ENCODE measurements around the gene CRIP2. TPM values are rescaled to one million over a fixed set of nuclear protein-coding genes. Genes with fewer than 3 reads are reported as not detected.

Gene CRIP2
- total RNA-seq (2012; rRNA removed): 18.1 and 20.3 TPM in 2 replicates
- 123 and 149 TPM in 2 replicates for polyA plus RNA-seq (2012; rRNA removed)
- 196 and 200 TPM in 2 replicates for polyA plus RNA-seq (2012; cell fraction: cytosol; rRNA removed)
- 61.5 and 154 TPM in 2 replicates for polyA plus RNA-seq (2012; cell fraction: nucleus; rRNA removed; ENCODE audit: low replicate concordance)
- Bru-seq, nascent RNA: percentile 27 among the genes with signal in this experiment
- percentile 35 among the genes with signal in this experiment for BruChase-seq, experiment 1, labeled RNA remaining after a 6-hour chase
- BruChase-seq, experiment 2, labeled RNA remaining after a 2-hour chase: percentile 27 among the genes with signal in this experiment
- long read RNA-seq, transcript CRIP2-201 (8 exons, 1,857 nt): major isoform, 17 of 25 reads
- long read RNA-seq, partial matches to known transcripts: 3 of 25 reads
- long read RNA-seq, other reads (novel, unspliced or antisense): 2 of 25 reads

- H3K9ac ChIP-seq (ENCODE audit: low read depth, low read length): peak within 1 kb of the TSS; percentile 68; the same call in 1 of the 2 replicates
- peak within 1 kb of the TSS; percentile 92 for H3K4ac ChIP-seq (ENCODE audit: low read depth, low read length)
- ChIA-PET POLR2A (ENCODE audit: unreplicated experiment) (no interaction called here), CTCF (no interaction called here)
- H2AFZ ChIP-seq (replicated peaks; ENCODE audit: low read length, poor library complexity): peak within 1 kb of the TSS; percentile 96
- peak within 1 kb of the TSS; percentile 89 for H3K4me2 ChIP-seq (ENCODE audit: low read depth, low read length)
- WGBS, 2 experiments (ENCODE audit: extremely low coverage in 2 of 2, insufficient read length in 1 of 2): 1% methylated on average over 77 of the region's 118 CpGs; no CpG with 5 or more reads in 1 of the 2 experiments
- no peak within 1 kb of the TSS for H3K18ac ChIP-seq (ENCODE audit: low read depth, low read length)
- no peaks in the 10 kb centered on the region for H3K9me3 ChIP-seq (ENCODE audit: control insufficient read depth, insufficient read depth, low read length)
- no peaks in the 10 kb centered on the region for H3K9me1 ChIP-seq (ENCODE audit: insufficient read depth, low read length)
- in situ Hi-C loops (cut with MboI; ENCODE audit: low sequenced_read_pairs) (no loop called here), intact Hi-C loops (cut with micrococcal nuclease) (no loop called here), dilution Hi-C loops (cut with HindIII; ENCODE audit: low sequenced_read_pairs, unreplicated experiment) (no loop called here)
- H3K79me1 ChIP-seq (ENCODE audit: low read depth in 1 of 2, low read length in 2 of 2): peaks cover 0 to 23% of the 10 kb centered on the region in 2 experiments; a peak in 1 of 4 replicates
- peak within 1 kb of the TSS; percentile 18; the same call in 1 of the 2 replicates for H3K27ac ChIP-seq (ENCODE audit: insufficient read depth, low read length)
- no peak within 1 kb of the TSS for H4K91ac ChIP-seq (ENCODE audit: insufficient read depth, low read depth, low read length)
- H3K56ac ChIP-seq (ENCODE audit: extremely low read depth, insufficient read depth, low read length): no peak within 1 kb of the TSS
- H4K8ac ChIP-seq (ENCODE audit: low read depth in 2 of 2, low read length in 2 of 2): peak within 1 kb of the TSS; percentile 57 to 89; a peak in 2 of 4 replicates
- peaks cover 10% of the 10 kb centered on the region for H4K20me1 ChIP-seq (ENCODE audit: insufficient read depth, low read length)
- H2BK15ac ChIP-seq (ENCODE audit: low read depth, low read length): no peak within 1 kb of the TSS
- peak within 1 kb of the TSS; percentile 58 for H2AK5ac ChIP-seq (ENCODE audit: low read depth, low read length)
- TF ChIP-seq MAZ (IDR thresholded peaks at IDR 0.05; ENCODE audit: borderline replicate concordance, low read depth, low read length) (peak; percentile 7; the same call in 1 of the 2 replicates), CEBPB (IDR thresholded peaks at IDR 0.05; ENCODE audit: low read depth, low read length) (no peak)
- H2BK20ac ChIP-seq (ENCODE audit: low read depth, low read length): no peak within 1 kb of the TSS
- H3K23ac ChIP-seq (ENCODE audit: low read depth, low read length): no peak within 1 kb of the TSS
- peak within 1 kb of the TSS; percentile 43 for H2BK5ac ChIP-seq (ENCODE audit: low read depth, low read length, poor library complexity, severe bottlenecking)
- BruUV-seq (replicated peaks): no TSS peak
- peak; percentile 10 for DNase-seq
- no peak within 1 kb of the TSS for H4K5ac ChIP-seq (ENCODE audit: low read depth, low read length)
- H3K14ac ChIP-seq (replicated peaks; ENCODE audit: low read depth, low read length): peak within 1 kb of the TSS; percentile 87; the same call in 1 of the 2 replicates
- H2BK120ac ChIP-seq (ENCODE audit: low read depth, low read length): 0 out of 2 replicates have a peak within 1 kb of the TSS, but pooled peaks have one; percentile 6
- H3K4me3 ChIP-seq (ENCODE audit: insufficient read depth, low read depth, low read length): peak within 1 kb of the TSS; percentile 99
- peaks cover 4% of the 10 kb centered on the region; the same call in 1 of the 2 replicates for H3K36me3 ChIP-seq (ENCODE audit: control insufficient read depth, insufficient read depth, low read length)
- H3K4me1 ChIP-seq (ENCODE audit: control insufficient read depth, insufficient read depth, low read length): peaks cover 15% of the 10 kb centered on the region
- peak; percentile 73 for ATAC-seq (ENCODE audit: low read depth)
- no peaks in the 10 kb centered on the region for H3K27me3 ChIP-seq (ENCODE audit: control insufficient read depth, insufficient read depth, low read length)
- H2AK9ac ChIP-seq (replicated peaks; ENCODE audit: low read depth, low read length, poor library complexity): peak within 1 kb of the TSS; percentile 96
Measured at GRCh38 chr14:105474483-105475268, at the start of gene CRIP2. TSS of gene CRIP2 (plus strand) at chr14:105474821. CDS start at chr14:105474863, 42 bp downstream.
